Fibroblast of mammary gland (primary cell): ENCODE data around the gene ASB1.

ENCODE experiments used
- DNase-seq: peaks from one replicate; pipeline ENCODE4 v3.0.0-alpha.2; 2010; ENCODE audit warnings: low read depth
- H3K4me3 ChIP-seq: 2 replicates; pipeline ENCODE4 v1.5.1; 2011; ENCODE audit warnings: low read depth, mild to moderate bottlenecking, low read length, moderate library complexity; ENCODE audit not compliant: control insufficient read depth
- TF ChIP-seq, protein P1 (sequence below): conservative IDR thresholded peaks from 2 replicates; pipeline ENCODE4 v1.5.1; 2011; ENCODE audit warnings: low read depth, low read length, inconsistent platforms; ENCODE audit not compliant: control insufficient read depth, insufficient read depth

Gene ASB1

GRCh38 chr2:238430781-238431180 is 4.1 kb downstream of the ASB1 start:
- no peak for DNase-seq
- TF ChIP-seq, protein P1, sequence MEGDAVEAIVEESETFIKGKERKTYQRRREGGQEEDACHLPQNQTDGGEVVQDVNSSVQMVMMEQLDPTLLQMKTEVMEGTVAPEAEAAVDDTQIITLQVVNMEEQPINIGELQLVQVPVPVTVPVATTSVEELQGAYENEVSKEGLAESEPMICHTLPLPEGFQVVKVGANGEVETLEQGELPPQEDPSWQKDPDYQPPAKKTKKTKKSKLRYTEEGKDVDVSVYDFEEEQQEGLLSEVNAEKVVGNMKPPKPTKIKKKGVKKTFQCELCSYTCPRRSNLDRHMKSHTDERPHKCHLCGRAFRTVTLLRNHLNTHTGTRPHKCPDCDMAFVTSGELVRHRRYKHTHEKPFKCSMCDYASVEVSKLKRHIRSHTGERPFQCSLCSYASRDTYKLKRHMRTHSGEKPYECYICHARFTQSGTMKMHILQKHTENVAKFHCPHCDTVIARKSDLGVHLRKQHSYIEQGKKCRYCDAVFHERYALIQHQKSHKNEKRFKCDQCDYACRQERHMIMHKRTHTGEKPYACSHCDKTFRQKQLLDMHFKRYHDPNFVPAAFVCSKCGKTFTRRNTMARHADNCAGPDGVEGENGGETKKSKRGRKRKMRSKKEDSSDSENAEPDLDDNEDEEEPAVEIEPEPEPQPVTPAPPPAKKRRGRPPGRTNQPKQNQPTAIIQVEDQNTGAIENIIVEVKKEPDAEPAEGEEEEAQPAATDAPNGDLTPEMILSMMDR: no peak
- no peak overlapping the region for H3K4me3 ChIP-seq

DNA sequence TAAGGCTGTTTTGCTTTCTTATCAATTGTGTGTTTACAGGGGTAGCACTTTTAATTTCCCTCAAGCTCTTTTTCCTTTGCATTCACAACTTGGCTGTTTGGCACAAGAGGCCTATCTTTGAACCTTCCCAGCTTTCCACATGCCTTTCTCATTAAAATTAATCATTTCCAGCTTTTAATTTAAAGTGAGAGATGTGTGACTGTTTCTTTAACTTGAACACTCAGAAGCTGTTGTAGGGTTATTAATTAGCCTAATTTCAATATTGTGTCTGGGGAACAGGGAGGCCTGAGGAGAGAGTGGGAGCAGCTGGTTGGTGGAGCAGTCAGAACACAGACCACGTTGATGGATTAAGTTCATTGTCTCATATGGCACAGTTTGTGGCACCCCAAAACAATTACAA is 4.7 kb downstream of the ASB1 start:
- TF ChIP-seq, protein P1: no peak
- DNase-seq: no peak
- H3K4me3 ChIP-seq: no peak overlapping the region

GRCh38 chr2:238433300-238433915 is 6.7 kb downstream of the ASB1 start:
- no peak for DNase-seq
- TF ChIP-seq, protein P1: no peak
- no peak overlapping the region for H3K4me3 ChIP-seq

DNA sequence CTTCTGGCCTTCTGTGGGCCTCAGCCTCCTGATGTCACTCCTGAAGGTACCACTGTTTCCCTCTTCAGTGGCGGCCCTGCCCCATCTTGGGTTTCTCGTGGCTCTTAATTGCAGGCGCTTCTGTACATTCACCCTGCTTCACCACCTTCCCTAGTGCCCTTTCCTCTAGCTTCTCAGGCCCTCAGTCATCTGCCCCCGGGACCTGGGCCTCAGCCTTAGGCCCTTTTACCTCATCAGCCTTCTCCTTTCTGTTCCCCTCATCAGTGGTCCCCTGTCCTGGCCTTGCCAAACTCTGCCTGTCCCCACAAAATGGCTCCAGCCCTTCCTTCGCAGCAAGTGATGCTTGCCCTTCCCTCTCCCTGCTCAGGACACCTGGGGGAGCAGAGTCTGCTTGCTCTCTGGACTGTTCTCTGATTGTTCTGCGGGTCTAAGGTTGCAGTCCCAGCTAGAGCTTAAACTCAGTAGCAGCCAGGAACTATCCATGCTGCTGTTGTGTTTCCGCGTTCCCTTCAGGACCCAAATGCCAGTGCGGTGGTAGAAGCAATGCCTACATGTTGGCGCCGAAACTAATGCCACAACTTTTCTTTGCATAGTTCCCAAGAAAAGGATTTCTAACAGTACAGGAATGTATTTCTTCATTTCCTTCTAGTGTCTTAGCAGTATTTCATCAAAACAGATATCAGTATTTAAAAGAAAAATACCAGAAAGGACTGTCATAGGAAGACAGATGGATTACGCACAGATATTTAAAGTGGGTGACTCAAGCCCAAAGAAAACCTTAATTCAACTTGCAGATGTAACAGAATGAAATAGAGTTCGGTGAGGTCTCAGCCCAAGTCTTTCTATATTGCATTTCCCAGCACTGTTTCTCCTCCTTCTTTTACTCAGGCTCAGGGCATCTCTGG is 7.5 kb downstream of the ASB1 start:
- DNase-seq: peak; percentile 96
- H3K4me3 ChIP-seq: peak overlapping the region; percentile 6
- TF ChIP-seq, protein P1: no peak

- TF ChIP-seq, protein P1: no peak
- H3K4me3 ChIP-seq: peak overlapping the region; percentile 6
- DNase-seq: no peak
Measured at GRCh38 chr2:238434846-238435751, 8.4 kb downstream of the ASB1 start.

DNA sequence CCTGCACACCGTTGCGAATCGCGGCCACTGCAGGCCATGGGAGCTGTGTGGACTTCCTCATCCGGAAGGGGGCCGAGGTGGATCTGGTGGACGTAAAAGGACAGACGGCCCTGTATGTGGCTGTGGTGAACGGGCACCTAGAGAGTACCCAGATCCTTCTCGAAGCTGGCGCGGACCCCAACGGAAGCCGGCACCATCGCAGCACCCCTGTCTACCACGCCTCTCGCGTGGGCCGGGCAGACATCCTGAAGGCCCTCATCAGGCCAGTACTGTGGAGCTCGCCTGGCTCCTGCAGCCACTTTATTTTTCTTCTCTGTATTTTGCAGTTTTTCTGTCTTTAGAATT is 9.0 kb downstream of the ASB1 start:
- H3K4me3 ChIP-seq: no peak overlapping the region
- no peak for DNase-seq
- TF ChIP-seq, protein P1: no peak
